Stomach (tissue), 9 donors: ENCODE data around the gene INPP5K. TPM values are rescaled to one million over a fixed set of nuclear protein-coding genes. Genes with fewer than 3 reads are reported as not detected.

Experiments
- DNase-seq, 2 donors: peaks; one replicate each; pipeline versions ENCODE4 v3.0.0 to v3.0.0-alpha.2; 2013 to 2019
- H3K27ac ChIP-seq, 5 donors: fragments of 200-600 bp in 4 of 5; sonication (generic) in 4 of 5; one replicate each; pipeline ENCODE4 v1.5.1; 2013 to 2019; ENCODE audit warnings: mild to moderate bottlenecking in 1 of 5, moderate library complexity in 1 of 5
- H3K27me3 ChIP-seq, 3 donors: fragments of 200-600 bp; sonication (generic); one replicate each; pipeline ENCODE4 v1.5.1; 2017 to 2019; ENCODE audit warnings: mixed run types in 1 of 3
- H3K36me3 ChIP-seq, 4 donors: fragments of 200-600 bp; sonication (generic); 1 replicate in 3 of 4; 2 replicates in 1 of 4; pipeline ENCODE4 v1.5.1; 2016 to 2019
- H3K4me1 ChIP-seq, 4 donors: fragments of 200-600 bp; sonication (generic); one replicate each; pipeline ENCODE4 v1.5.1; 2016 to 2019
- H3K4me3 ChIP-seq, 4 donors: fragments of 200-600 bp; sonication (generic) in 3 of 4; one replicate each; pipeline ENCODE4 v1.5.1; 2016 to 2019; ENCODE audit warnings: mild to moderate bottlenecking in 1 of 4
- H3K9me3 ChIP-seq, 4 donors: fragments of 200-600 bp; sonication (generic); one replicate each; pipeline ENCODE4 v1.5.1; 2016 to 2019
- CTCF ChIP-seq, 7 experiments: fragments of 450-650 bp in 4 of 7; fragments of 200-600 bp in 3 of 7; sonication (generic) in 3 of 7; IDR thresholded peaks; one replicate each; pipeline ENCODE4 v1.5.1; 2016 to 2019; ENCODE audit warnings: antibody characterized with exemption in 7 of 7, control low read depth in 2 of 7, mild to moderate bottlenecking in 1 of 7
- EP300 ChIP-seq: sonication (generic); formaldehyde crosslinking; IDR thresholded peaks from one replicate; pipeline ENCODE4 v1.6.1; 2017; ENCODE audit warnings: antibody characterized with exemption
- POLR2A ChIP-seq, 4 donors: fragments of 450-650 bp; IDR thresholded peaks; one replicate each; pipeline ENCODE4 v1.6.1; 2016; ENCODE audit warnings: antibody characterized with exemption in 4 of 4, control low read depth in 2 of 4, mild to moderate bottlenecking in 1 of 4, moderate library complexity in 1 of 4
- POLR2AphosphoS5 ChIP-seq, 3 donors: sonication (generic); formaldehyde crosslinking; IDR thresholded peaks; one replicate each; pipeline ENCODE4 v1.6.1; 2016; ENCODE audit warnings: antibody characterized with exemption in 3 of 3
- WGBS, 5 donors: extraction: QIAGEN DNeasy Blood & Tissue Kit in 3 of 5; methylation state at CpG; one replicate each; pipeline versions ENCODE4 v1.1.5 to v1.1.7; 2013 to 2018; 5-methylcytosine and 5-hydroxymethylcytosine counted together
- intact Hi-C: fragments of 100-400 bp; cut with DNase I; formaldehyde crosslinking; loops from one replicate; pipeline ENCODE4 v1.15.1; 2023; ENCODE audit warnings: low total_unique reads
- polyA plus RNA-seq, 3 donors: library from polyadenylated mRNA; stranded (reverse); fragments of 200-250 nt; gene quantifications; one replicate each; pipeline ENCODE4 v1.2.3, GENCODE V29; 2013
- total RNA-seq, 5 donors: library from RNA; depleted of rRNA; stranded (reverse); fragments of >200 nt; gene quantifications; one replicate each; pipeline versions ENCODE4 v1.1.0 to v1.2.3, GENCODE V29; 2014 to 2016
- donor health status: healthy with polysubstance abuse.
- donor health status: Bipolar disorder and iron deficiency.
- donor health status: healthy.

INPP5K gene
- total and polyA plus RNA-seq, 8 donors: 22.9 to 97.6 (median 47.6) TPM

GRCh38 chr17:1505586-1505985 lies 10.8 kb downstream of the INPP5K start:
- no peak overlapping the region for H3K4me3 ChIP-seq
- H3K36me3 ChIP-seq: peaks cover 31 to 88% (median 86%) of the 10 kb centered on the region in 4 donors
- WGBS, 5 donors: 79 to 87% (median 84%) methylated on average over 5 of the region's 5 CpGs
- H3K27ac ChIP-seq: no peak overlapping the region
- peaks cover 0 to 15% (median 7%) of the 10 kb centered on the region in 4 donors for H3K4me1 ChIP-seq
- TF ChIP-seq POLR2AphosphoS5 (IDR thresholded peaks at IDR 0.05) (no peak), EP300 (no peak), CTCF (IDR thresholded peaks at IDR 0.05) (no peak), POLR2A (IDR thresholded peaks at IDR 0.05) (no peak)
- DNase-seq: no peak
- H3K9me3 ChIP-seq: no peaks in the 10 kb centered on the region
- intact Hi-C loops: no loop called here
- no peaks in the 10 kb centered on the region for H3K27me3 ChIP-seq

- Histone ChIP-seq H3K9me3 (no peaks in the 10 kb centered on the region), H3K36me3 (peaks cover 31 to 86% (median 81%) of the 10 kb centered on the region in 4 donors), H3K4me3 (no peak overlapping the region), H3K4me1 (peaks cover 0 to 8% (median 3%) of the 10 kb centered on the region in 4 donors), H3K27me3 (no peaks in the 10 kb centered on the region), H3K27ac (no peak overlapping the region)
- TF ChIP-seq EP300 (no peak), POLR2A (IDR thresholded peaks at IDR 0.05) (no peak), CTCF (IDR thresholded peaks at IDR 0.05) (no peak), POLR2AphosphoS5 (IDR thresholded peaks at IDR 0.05) (no peak)
- intact Hi-C loops: no loop called here
- 87 to 95% (median 92%) methylated on average over 3 of the region's 3 CpGs for WGBS, 5 donors
- no peak for DNase-seq
Observed at GRCh38 chr17:1504866-1505265, 11.5 kb downstream of the INPP5K start.

GRCh38 chr17:1503699-1504098 lies 12.7 kb downstream of the INPP5K start:
- Histone ChIP-seq H3K27ac (no peak overlapping the region), H3K36me3 (peaks cover 24 to 85% (median 79%) of the 10 kb centered on the region in 4 donors), H3K4me3 (no peak overlapping the region), H3K27me3 (no peaks in the 10 kb centered on the region), H3K4me1 (no peaks in the 10 kb centered on the region), H3K9me3 (no peaks in the 10 kb centered on the region)
- 83 to 87% (median 86%) methylated on average over 10 of the region's 10 CpGs for WGBS, 5 donors
- intact Hi-C loops: no loop called here
- TF ChIP-seq EP300 (no peak), CTCF (IDR thresholded peaks at IDR 0.05) (no peak), POLR2A (IDR thresholded peaks at IDR 0.05) (no peak), POLR2AphosphoS5 (IDR thresholded peaks at IDR 0.05) (no peak)
- no peak for DNase-seq

GRCh38 chr17:1498869-1499268 lies 17.5 kb downstream of the INPP5K start:
- Histone ChIP-seq H3K9me3 (no peaks in the 10 kb centered on the region), H3K4me3 (no peak overlapping the region), H3K4me1 (peaks cover 0 to 24% (median 22%) of the 10 kb centered on the region in 4 donors), H3K27ac (no peak overlapping the region), H3K36me3 (peaks cover 20 to 79% (median 71%) of the 10 kb centered on the region in 4 donors), H3K27me3 (no peaks in the 10 kb centered on the region)
- 73 to 84% (median 78%) methylated on average over 9 of the region's 9 CpGs for WGBS, 5 donors
- DNase-seq: no peak
- TF ChIP-seq CTCF (IDR thresholded peaks at IDR 0.05): no peak
- no peak for TF ChIP-seq POLR2AphosphoS5 (IDR thresholded peaks at IDR 0.05)
- no peak for TF ChIP-seq POLR2A (IDR thresholded peaks at IDR 0.05)
- TF ChIP-seq EP300: no peak
- intact Hi-C loops: no loop called here
